ENCODE data around the gene AGTPBP1. TPM values are rescaled to one million over a fixed set of nuclear protein-coding genes. Genes with fewer than 3 reads are reported as not detected.

AGTPBP1 gene
- total RNA-seq, 1 donor from 2014 or later = 27.8 TPM

- H3K9me3 Mint-ChIP-seq = no peaks in the 10 kb centered on the region
- no peak overlapping the region for H3K27ac Mint-ChIP-seq
- peaks cover 4% of the 10 kb centered on the region for H3K27me3 Mint-ChIP-seq
- no peak overlapping the region for H3K4me3 Mint-ChIP-seq
- H3K4me1 Mint-ChIP-seq = no peaks in the 10 kb centered on the region
- no peaks in the 10 kb centered on the region for H3K36me3 Mint-ChIP-seq (ENCODE audit: low read depth)
- DNase-seq = no peak
- intact Hi-C loops (cut with micrococcal nuclease) = no loop called here
These were observed 236.1 kb downstream of the AGTPBP1 start for GRCh38 chr9:85505612-85506011.

DNA sequence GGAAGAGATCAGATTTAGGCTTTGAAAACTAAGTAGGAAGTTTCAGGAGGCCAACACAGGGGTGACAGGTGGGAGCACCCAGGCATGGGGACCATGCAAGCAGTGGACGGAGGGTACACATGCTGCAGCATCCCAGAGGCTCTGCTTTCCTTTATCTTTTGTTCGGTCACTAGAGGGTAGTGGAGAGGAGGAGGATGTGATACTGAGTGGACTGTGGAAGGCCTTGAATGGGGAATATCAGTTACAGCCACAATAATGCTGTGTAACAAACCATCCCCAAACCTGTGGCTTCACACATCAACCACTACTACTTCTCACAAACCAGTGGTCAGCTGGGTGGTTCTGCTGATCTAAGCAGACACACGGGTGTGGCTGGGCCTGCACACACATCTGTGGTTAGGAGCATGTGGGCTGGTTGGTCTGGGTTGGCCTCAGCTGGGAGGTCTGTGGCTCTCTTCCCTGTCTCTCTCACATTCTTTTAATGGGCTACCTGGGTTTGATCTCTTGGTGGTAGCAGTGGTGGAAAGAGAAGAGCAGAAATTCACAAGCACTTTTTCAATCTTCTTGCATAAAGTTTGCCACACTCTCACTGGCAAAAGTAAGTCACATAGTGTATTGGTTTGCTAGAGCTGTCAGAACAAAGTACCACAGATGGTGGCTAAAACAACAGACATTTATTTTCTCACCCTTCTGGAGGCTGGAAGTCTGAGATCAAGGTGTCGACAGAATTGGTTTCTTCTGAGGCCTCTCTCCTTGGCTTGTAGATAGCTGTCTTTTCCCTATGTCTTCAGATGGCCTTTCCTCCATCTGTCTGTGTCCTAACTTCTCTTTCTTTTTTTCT is 238.7 kb downstream of the AGTPBP1 start:
- intact Hi-C loops (cut with micrococcal nuclease) = no loop called here
- Mint-ChIP-seq H3K27me3 (peaks cover 6% of the 10 kb centered on the region), H3K4me1 (no peaks in the 10 kb centered on the region), H3K4me3 (no peak overlapping the region), H3K27ac (no peak overlapping the region), H3K9me3 (no peaks in the 10 kb centered on the region), H3K36me3 (ENCODE audit: low read depth) (no peaks in the 10 kb centered on the region)
- DNase-seq = no peak

DNA sequence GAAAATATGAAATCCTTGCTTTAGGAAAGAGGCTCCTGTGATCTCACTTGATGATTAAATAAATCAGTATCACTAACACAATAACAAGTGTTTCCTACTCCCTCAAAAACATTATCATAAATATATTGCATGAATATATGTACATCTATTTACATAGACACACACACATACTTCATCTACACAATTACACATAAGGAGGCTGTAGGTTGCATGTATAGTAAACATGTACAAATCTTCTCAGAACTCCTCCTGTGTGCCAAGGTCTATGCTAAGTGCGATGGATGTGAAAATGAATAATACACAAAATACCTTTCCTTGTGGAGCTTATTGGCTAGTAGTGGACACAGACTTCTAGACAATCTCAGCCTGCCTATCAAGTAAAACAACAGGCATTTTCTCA is 239.9 kb downstream of the AGTPBP1 start:
- Mint-ChIP-seq H3K27ac (no peak overlapping the region), H3K27me3 (peaks cover 10% of the 10 kb centered on the region), H3K4me1 (no peaks in the 10 kb centered on the region), H3K9me3 (no peaks in the 10 kb centered on the region), H3K4me3 (no peak overlapping the region), H3K36me3 (ENCODE audit: low read depth) (no peaks in the 10 kb centered on the region)
- DNase-seq = no peak
- intact Hi-C loops (cut with micrococcal nuclease) = no loop called here

DNA sequence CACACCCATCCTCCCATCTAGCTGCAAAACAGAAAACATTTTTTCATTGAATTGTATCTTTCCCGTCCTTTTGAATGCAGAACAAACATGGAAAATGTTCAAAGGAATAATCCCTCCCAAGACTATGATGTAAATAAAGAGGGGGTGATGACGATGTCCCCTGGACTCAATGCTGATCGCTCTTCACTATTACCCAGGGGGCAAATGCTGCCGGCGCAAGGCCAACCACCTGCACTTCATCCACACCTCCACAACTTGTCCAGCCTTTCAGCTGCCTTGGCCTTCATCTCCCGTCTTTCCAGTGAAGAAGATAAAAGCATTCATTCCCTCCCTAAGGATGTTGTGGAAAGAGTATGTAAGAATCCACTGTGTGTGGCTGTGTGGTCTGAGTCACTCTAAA is 240.3 kb downstream of the AGTPBP1 start:
- no peak for DNase-seq
- H3K27me3 Mint-ChIP-seq = peaks cover 14% of the 10 kb centered on the region
- H3K27ac Mint-ChIP-seq = no peak overlapping the region
- intact Hi-C loops (cut with micrococcal nuclease) = no loop called here
- peaks cover 2% of the 10 kb centered on the region for H3K9me3 Mint-ChIP-seq
- H3K36me3 Mint-ChIP-seq (ENCODE audit: low read depth) = no peaks in the 10 kb centered on the region
- H3K4me3 Mint-ChIP-seq = no peak overlapping the region
- H3K4me1 Mint-ChIP-seq = no peaks in the 10 kb centered on the region

Other genes with a start within 250 kb of the AGTPBP1 start
- gene NAA35, start 199.2 kb upstream of the AGTPBP1 start, total RNA-seq = 28.0 and 29.6 TPM in 2 replicates